GM12878 (cell line): ENCODE results near the gene NRM. TPM values are rescaled to one million over a fixed set of nuclear protein-coding genes. Genes with fewer than 3 reads are reported as not detected.

Experiments used
- ATAC-seq: fragments of 200-7000 bp; cut with Tn5 transposase; 3 replicates; pipeline ENCODE4 v1.9.1; 2020; ENCODE audit warnings: mild to moderate bottlenecking, moderate library complexity
- BruUV-seq: library from RNA; stranded (reverse); fragments of 400-500 nt; replicated peaks from 2 replicates; lab custom pipeline; 2021; lab: Mats Ljungman, UMichigan
- CTCF ChIA-PET: fragments of 300-600 bp; sonication (Branson Sonifier 250); formaldehyde crosslinking; extraction: SDS; loops from one replicate; lab custom pipeline; 2021; ENCODE audit warnings: inconsistent platforms; lab: Yijun Ruan, JAX
- POLR2A ChIA-PET: fragments of 350-600 bp; formaldehyde crosslinking; extraction: SDS; loops from one replicate; lab custom pipeline; 2021; ENCODE audit warnings: inconsistent platforms; lab: Charles Lee
- RAD21 ChIA-PET: fragments of 300-600 bp; sonication (Branson Sonifier 250); formaldehyde crosslinking; loops from one replicate; lab custom pipeline; 2023; ENCODE audit warnings: antibody characterized with exemption; ENCODE audit not compliant: unreplicated experiment; lab: Charles Lee
- SMC1A ChIA-PET: fragments of 300-600 bp; sonication (Branson Sonifier 250); formaldehyde crosslinking; loops from one replicate; lab custom pipeline; 2023; ENCODE audit not compliant: unreplicated experiment, uncharacterized antibody; lab: Charles Lee
- DNase-seq: peaks from one replicate; pipeline ENCODE4 v3.0.0-alpha.2; 2011; ENCODE audit warnings: low read depth, low spot score
- FAIRE-seq: peaks from 3 replicates; lab custom pipeline; 2011; peaks lifted over from hg19 to GRCh38; lab: Jason Lieb, UNC
- H2AFZ ChIP-seq: 2 replicates; pipeline ENCODE4 v1.6.0; 2011; ENCODE audit warnings: low read depth, low read length, control low read depth; ENCODE audit not compliant: control insufficient read depth
- H3K27ac ChIP-seq: 2 replicates; pipeline ENCODE4 v1.5.1; 2011; ENCODE audit warnings: control low read depth; ENCODE audit not compliant: control insufficient read depth, insufficient read depth
- H3K27me3 ChIP-seq, 2 experiments: replicated peaks in 1 of 2; 2 replicates each; pipeline versions ENCODE4 v1.6.0 to v1.6.1; 2011; ENCODE audit warnings: low read length in 1 of 2; ENCODE audit not compliant: control insufficient read depth in 2 of 2, insufficient read depth in 2 of 2
- H3K36me3 ChIP-seq, 2 experiments: 2 replicates each; pipeline ENCODE4 v1.5.1; 2011; ENCODE audit warnings: low read length in 1 of 2; ENCODE audit not compliant: control insufficient read depth in 2 of 2, insufficient read depth in 2 of 2
- H3K4me1 ChIP-seq: 2 replicates; pipeline ENCODE4 v1.6.1; 2011; ENCODE audit warnings: mild to moderate bottlenecking, low read length, moderate library complexity, mixed read lengths; ENCODE audit not compliant: control insufficient read depth, insufficient read depth
- H3K4me2 ChIP-seq: 2 replicates; pipeline ENCODE4 v1.6.0; 2011; ENCODE audit warnings: control low read depth; ENCODE audit not compliant: control insufficient read depth, insufficient read depth
- H3K4me3 ChIP-seq: fragments of 200-600 bp; sonication (generic); 2 replicates; pipeline ENCODE4 v1.5.1; 2016
- H3K79me2 ChIP-seq: 2 replicates; pipeline ENCODE4 v1.6.0; 2011; ENCODE audit warnings: low read length; ENCODE audit not compliant: control insufficient read depth, insufficient read depth
- H3K9ac ChIP-seq: 2 replicates; pipeline ENCODE4 v1.8.0; 2011; ENCODE audit warnings: low read length, control low read depth, mixed read lengths; ENCODE audit not compliant: control insufficient read depth, insufficient read depth
- H3K9me3 ChIP-seq: replicated peaks from 3 replicates; pipeline ENCODE4 v1.5.1; 2011; ENCODE audit warnings: mild to moderate bottlenecking, low read length; ENCODE audit not compliant: control insufficient read depth, insufficient read depth
- H4K20me1 ChIP-seq: 2 replicates; pipeline ENCODE4 v1.6.0; 2011; ENCODE audit not compliant: control insufficient read depth, insufficient read depth
- ASH2L ChIP-seq: fragments of 300-600, 200-600 bp; sonication (generic); IDR thresholded peaks from 2 replicates; pipeline ENCODE4 v1.6.1; 2017; ENCODE audit warnings: low read depth, mild to moderate bottlenecking, borderline replicate concordance
- BCL11A ChIP-seq: IDR thresholded peaks from 2 replicates; pipeline ENCODE4 v1.6.1; 2011; ENCODE audit warnings: low read depth, low read length
- EP300 ChIP-seq, 2 experiments: fragments of 150-350 bp in 1 of 2; IDR thresholded peaks; 2 replicates each; pipeline ENCODE4 v1.6.1; 2011 to 2012; ENCODE audit warnings: low read depth in 2 of 2, low read length in 2 of 2, borderline replicate concordance in 1 of 2, improper control_type of control experiment in 1 of 2, inconsistent platforms in 1 of 2; ENCODE audit not compliant: control insufficient read depth in 1 of 2
- NBN ChIP-seq: fragments of 450-650 bp; IDR thresholded peaks from 2 replicates; pipeline ENCODE4 v1.6.1; 2016
- PAX5 ChIP-seq: IDR thresholded peaks from 2 replicates; pipeline ENCODE4 v1.6.1; 2011; ENCODE audit warnings: low read depth, low read length, borderline replicate concordance
- POLR2AphosphoS5 ChIP-seq: IDR thresholded peaks from 2 replicates; pipeline ENCODE4 v1.6.1; 2011; ENCODE audit warnings: mild to moderate bottlenecking, low read length, inconsistent platforms
- RELB ChIP-seq: fragments of 450-650 bp; IDR thresholded peaks from 2 replicates; pipeline ENCODE4 v1.6.1; 2017; ENCODE audit warnings: low read depth, mild to moderate bottlenecking, moderate library complexity
- REST ChIP-seq: IDR thresholded peaks from 2 replicates; pipeline ENCODE4 v1.6.1; 2012; ENCODE audit warnings: mild to moderate bottlenecking, low read depth, low read length
- SMAD1 ChIP-seq: fragments of 450-650 bp; IDR thresholded peaks from 2 replicates; pipeline ENCODE4 v1.6.1; 2018; ENCODE audit warnings: mild to moderate bottlenecking, low read depth; ENCODE audit not compliant: partially characterized antibody
- ZNF207 ChIP-seq: fragments of 450-650 bp; IDR thresholded peaks from 2 replicates; pipeline ENCODE4 v1.6.1; 2014; ENCODE audit warnings: antibody characterized with exemption, mild to moderate bottlenecking, borderline replicate concordance
- WGBS: methylation state at CpG from one replicate; pipeline ENCODE4 v1.1.6; 2016; ENCODE audit warnings: low lambda C conversion rate; ENCODE audit not compliant: insufficient replicate concordance, insufficient coverage; ENCODE audit errors: missing lambda C conversion rate; 5-methylcytosine and 5-hydroxymethylcytosine counted together
- in situ Hi-C: fragments of 300-500 bp; cut with MboI; formaldehyde crosslinking; loops from 9 replicates; pipeline ENCODE4 v1.14.3; 2018; ENCODE audit warnings: mixed read lengths
- intact Hi-C: fragments of 100-400 bp; cut with micrococcal nuclease; formaldehyde crosslinking; loops from one replicate; pipeline ENCODE4 v1.14.2; 2022; ENCODE audit not compliant: unreplicated experiment
- polyA plus RNA-seq, 11 experiments: library from polyadenylated mRNA; depleted of rRNA in 4 of 11; unstranded in 6 of 11; stranded (reverse) in 5 of 11; fragments of >200 nt; fragmentation: Nextera tagmentation in 4 of 11; fragmentation: Illumina TruSeq in 1 of 11; extraction: Ambion mirVana in 4 of 11; extraction: Trizol in 1 of 11; gene quantifications; 1 replicate in 1 of 11; 2 replicates in 10 of 11; pipeline versions ENCODE4 v1.2.1 to v1.2.3, GENCODE V29; 2011 to 2016; ENCODE audit warnings: inconsistent platforms in 2 of 11, missing spikeins in 2 of 11, low read depth in 1 of 11
- total RNA-seq, 4 experiments: library from RNA; depleted of rRNA in 3 of 4; stranded (reverse); fragments of >200 nt in 3 of 4; fragmentation: Illumina TruSeq in 1 of 4; extraction: Trizol in 1 of 4; gene quantifications; 2 replicates each; pipeline versions ENCODE4 v1.2.1 to v1.2.3, GENCODE V29; 2013 to 2021
- TF ChIP-seq, protein P1 (sequence below): IDR thresholded peaks from 2 replicates; pipeline ENCODE4 v1.6.1; 2012; ENCODE audit warnings: improper control_type of control experiment, low read depth, low read length; ENCODE audit not compliant: insufficient replicate concordance

NRM gene
- total and polyA plus RNA-seq, 10 of the 15 experiments (the other 5 are each of a cell fraction or from before 2014, with no cell fraction given): 15.4 to 46.7 (median 29.0) TPM

- WGBS: 4% methylated on average over 8 of the region's 8 CpGs
- DNase-seq: peak; percentile 74
- intact Hi-C loops (loop anchor here (2.0 to 5.0 kb wide), 2 partner anchors 141 to 193 kb away; no protein-coding TSS in a partner anchor), in situ Hi-C loops (no loop called here)
- POLR2A ChIA-PET: interaction anchor here (0.9 to 9.4 kb wide), 19 partner anchors 9 to 148 kb away, joined by 3 to 89 read pairs (median 5); partner anchors contain the start of genes DDR1, NRM and TUBB
- FAIRE-seq: peak; percentile 59
- peaks cover 6% of the 10 kb centered on the region for H3K79me2 ChIP-seq
- H3K27me3 ChIP-seq: no peaks in the 10 kb centered on the region
- H3K27ac ChIP-seq: peak overlapping the region; percentile 91
- no TSS peak for BruUV-seq
- peak; percentile 59 for ATAC-seq
- RAD21 ChIA-PET: interaction anchor here (0.7 to 12.8 kb wide), 24 partner anchors 9 to 351 kb away, joined by 3 to 232 read pairs (median 5); partner anchors contain the start of genes DHX16, MDC1 and VARS2
- peak overlapping the region; percentile 71 for H3K4me2 ChIP-seq
- SMC1A ChIA-PET: interaction anchor here (0.6 to 10.0 kb wide), 23 partner anchors 10 to 210 kb away, joined by 3 to 122 read pairs (median 6); partner anchors contain the start of genes MRPS18B and NRM
- H3K9me3 ChIP-seq: peaks cover 5% of the 10 kb centered on the region; the same call in 2 of the 3 replicates
- peaks cover 32% of the 10 kb centered on the region for H3K4me1 ChIP-seq
- CTCF ChIA-PET: interaction anchor here (0.6 to 22.7 kb wide), 16 partner anchors 9 to 254 kb away, joined by 3 to 487 read pairs (median 4); partner anchors contain the start of gene IER3
- 0 out of 2 replicates have a peak overlapping the region, but pooled peaks have one; percentile 62 for H3K4me3 ChIP-seq
- peaks cover 6 to 14% of the 10 kb centered on the region in 2 experiments for H3K36me3 ChIP-seq
- peak overlapping the region; percentile 16 for H3K9ac ChIP-seq
- no peaks in the 10 kb centered on the region for H4K20me1 ChIP-seq
- H2AFZ ChIP-seq: no peak overlapping the region
- no peak for TF ChIP-seq SMAD1
- 0 out of 2 replicates have a peak, but pooled peaks have one; percentile 6 for TF ChIP-seq PAX5
- peak in 1 of 2 experiments; percentile 27; a peak in 1 of 4 replicates for TF ChIP-seq EP300 (IDR thresholded peaks at IDR 0.05; ENCODE audit: borderline replicate concordance in 1 of 2, control insufficient read depth in 1 of 2, low read depth in 2 of 2, low read length in 2 of 2)
- peak; percentile 80 for TF ChIP-seq RELB
- no peak for TF ChIP-seq REST
- peak; percentile 68; the same call in 1 of the 2 replicates for TF ChIP-seq ZNF207
- TF ChIP-seq, protein P1, sequence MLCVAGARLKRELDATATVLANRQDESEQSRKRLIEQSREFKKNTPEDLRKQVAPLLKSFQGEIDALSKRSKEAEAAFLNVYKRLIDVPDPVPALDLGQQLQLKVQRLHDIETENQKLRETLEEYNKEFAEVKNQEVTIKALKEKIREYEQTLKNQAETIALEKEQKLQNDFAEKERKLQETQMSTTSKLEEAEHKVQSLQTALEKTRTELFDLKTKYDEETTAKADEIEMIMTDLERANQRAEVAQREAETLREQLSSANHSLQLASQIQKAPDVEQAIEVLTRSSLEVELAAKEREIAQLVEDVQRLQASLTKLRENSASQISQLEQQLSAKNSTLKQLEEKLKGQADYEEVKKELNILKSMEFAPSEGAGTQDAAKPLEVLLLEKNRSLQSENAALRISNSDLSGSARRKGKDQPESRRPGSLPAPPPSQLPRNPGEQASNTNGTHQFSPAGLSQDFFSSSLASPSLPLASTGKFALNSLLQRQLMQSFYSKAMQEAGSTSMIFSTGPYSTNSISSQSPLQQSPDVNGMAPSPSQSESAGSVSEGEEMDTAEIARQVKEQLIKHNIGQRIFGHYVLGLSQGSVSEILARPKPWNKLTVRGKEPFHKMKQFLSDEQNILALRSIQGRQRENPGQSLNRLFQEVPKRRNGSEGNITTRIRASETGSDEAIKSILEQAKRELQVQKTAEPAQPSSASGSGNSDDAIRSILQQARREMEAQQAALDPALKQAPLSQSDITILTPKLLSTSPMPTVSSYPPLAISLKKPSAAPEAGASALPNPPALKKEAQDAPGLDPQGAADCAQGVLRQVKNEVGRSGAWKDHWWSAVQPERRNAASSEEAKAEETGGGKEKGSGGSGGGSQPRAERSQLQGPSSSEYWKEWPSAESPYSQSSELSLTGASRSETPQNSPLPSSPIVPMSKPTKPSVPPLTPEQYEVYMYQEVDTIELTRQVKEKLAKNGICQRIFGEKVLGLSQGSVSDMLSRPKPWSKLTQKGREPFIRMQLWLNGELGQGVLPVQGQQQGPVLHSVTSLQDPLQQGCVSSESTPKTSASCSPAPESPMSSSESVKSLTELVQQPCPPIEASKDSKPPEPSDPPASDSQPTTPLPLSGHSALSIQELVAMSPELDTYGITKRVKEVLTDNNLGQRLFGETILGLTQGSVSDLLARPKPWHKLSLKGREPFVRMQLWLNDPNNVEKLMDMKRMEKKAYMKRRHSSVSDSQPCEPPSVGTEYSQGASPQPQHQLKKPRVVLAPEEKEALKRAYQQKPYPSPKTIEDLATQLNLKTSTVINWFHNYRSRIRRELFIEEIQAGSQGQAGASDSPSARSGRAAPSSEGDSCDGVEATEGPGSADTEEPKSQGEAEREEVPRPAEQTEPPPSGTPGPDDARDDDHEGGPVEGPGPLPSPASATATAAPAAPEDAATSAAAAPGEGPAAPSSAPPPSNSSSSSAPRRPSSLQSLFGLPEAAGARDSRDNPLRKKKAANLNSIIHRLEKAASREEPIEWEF: peak; percentile 40
- 0 out of 2 replicates have a peak, but pooled peaks have one; percentile 21 for TF ChIP-seq BCL11A
- 0 out of 2 replicates have a peak, but pooled peaks have one; percentile 57 for TF ChIP-seq NBN
- TF ChIP-seq ASH2L: no peak
- TF ChIP-seq POLR2AphosphoS5: no peak
These were observed 45.0 kb upstream of the NRM start for GRCh38 chr6:30735668-30736314.
